COLO829 (cell line): ENCODE data around the gene RBBP5.

Experiments used
- DNase-seq: peaks from one replicate; pipeline ENCODE4 v3.0.0; 2012; ENCODE audit warnings: low spot score

Gene RBBP5

DNA sequence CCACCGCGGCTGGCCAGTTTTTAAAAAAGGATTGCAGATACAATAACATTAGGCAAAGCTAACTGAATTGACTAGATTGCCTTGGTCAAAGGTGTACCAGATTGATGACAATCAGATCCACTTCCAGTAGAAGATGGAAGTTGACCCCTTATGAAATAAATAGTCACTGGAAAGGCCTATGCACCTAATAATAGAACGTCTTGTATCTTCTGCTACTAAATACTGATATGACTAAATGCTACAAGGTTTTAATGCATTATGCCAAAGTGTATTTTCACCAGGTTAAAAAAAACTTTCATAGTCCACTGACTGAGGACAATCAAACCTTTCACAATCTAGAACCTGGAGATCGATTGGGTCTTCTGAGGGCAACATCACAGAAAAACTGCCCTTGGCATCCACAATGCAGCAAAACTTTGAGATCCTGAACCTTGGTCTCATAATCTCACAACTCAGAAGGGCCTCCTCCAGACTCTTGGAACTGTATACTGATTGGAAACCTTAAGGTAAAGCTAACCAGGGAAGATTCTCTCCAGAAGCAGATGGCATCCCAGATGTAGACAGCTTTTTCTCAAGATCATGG is 7.8 kb upstream of the RBBP5 start:
- no peak for DNase-seq

GRCh38 chr1:205128050-205128449 is 6.3 kb upstream of the RBBP5 start:
- no peak for DNase-seq

DNA sequence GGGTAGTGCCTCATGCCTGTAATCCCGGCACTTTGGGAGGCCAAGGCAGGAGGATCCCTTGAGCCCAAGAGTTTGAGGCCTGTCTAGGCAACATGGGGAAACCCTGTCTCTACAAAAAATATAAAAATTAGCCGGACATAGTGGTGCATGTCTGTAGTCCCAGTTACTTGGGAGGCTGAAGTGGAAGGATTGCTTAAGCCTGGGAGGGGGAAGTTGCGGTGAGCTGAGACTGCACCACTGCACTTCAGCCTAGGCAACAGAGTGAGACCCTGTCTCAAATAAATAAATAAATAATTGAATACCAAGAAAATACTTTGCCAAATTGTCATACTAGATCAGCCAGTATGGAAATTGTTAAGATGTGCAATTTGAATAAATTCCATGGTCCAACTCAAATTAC is 5.9 kb upstream of the RBBP5 start:
- DNase-seq, result no peak

- DNase-seq, result no peak
These were observed 2.9 kb upstream of the RBBP5 start for GRCh38 chr1:205124726-205125125.

DNA sequence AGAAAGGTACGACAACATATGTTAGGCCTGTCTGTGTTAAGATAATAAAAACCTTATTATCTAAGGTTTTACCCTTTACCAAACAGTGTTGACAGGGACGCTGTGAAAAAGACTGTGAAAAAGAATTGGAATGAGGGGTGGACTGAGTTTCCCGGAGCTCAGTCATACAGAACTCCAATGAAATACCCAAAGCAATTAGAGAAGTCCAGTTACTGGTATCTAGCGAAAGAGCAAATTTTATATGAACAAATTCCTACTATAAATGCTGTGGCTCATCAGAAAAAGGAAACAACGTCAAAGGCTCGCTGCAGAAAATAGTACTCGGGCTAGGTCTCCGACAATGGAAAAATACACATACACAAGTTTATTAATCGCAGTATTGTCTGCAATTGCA is 708 bp upstream of the RBBP5 start:
- DNase-seq, result no peak

- DNase-seq, result no peak
These were observed 3.0 kb downstream of the RBBP5 start for GRCh38 chr1:205118752-205119151.

DNA sequence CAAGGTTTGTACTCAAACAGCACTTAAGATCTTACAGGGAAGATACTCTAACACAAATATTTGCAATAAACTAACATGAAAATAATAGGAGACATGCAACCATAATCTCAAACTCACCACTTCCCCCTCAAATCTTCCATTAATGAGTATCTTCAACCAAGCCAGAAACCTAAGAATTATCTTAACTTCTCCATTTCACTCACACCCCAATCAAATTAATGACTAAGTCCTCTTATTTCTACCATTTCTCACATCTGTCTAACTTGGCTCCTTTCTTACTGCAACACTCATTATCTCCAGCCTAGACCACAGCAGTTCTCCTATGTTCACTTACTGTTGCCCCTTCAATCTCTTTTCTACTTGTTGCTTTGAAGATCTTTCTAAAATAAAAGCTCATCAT is 10.4 kb downstream of the RBBP5 start:
- no peak for DNase-seq

DNA sequence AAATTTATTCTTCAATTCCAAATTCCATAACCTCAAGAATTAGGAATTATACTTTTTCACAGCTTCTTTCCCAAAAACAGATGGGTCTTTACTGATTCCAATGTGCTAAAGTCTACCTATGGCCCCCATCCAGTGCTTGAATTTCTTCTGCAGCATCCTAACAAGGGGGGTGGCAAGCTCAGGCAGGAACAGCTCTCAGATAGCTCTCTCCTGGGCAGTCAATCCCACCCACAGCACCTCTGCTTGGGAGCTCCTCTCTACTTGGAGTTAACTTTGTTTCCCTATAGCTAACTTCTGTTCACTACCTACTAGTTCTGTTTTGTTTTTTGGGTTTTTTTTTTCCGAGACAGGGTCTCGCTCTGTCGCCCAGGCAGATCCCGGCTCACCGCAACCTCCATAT is 12.1 kb downstream of the RBBP5 start:
- no peak for DNase-seq

DNA sequence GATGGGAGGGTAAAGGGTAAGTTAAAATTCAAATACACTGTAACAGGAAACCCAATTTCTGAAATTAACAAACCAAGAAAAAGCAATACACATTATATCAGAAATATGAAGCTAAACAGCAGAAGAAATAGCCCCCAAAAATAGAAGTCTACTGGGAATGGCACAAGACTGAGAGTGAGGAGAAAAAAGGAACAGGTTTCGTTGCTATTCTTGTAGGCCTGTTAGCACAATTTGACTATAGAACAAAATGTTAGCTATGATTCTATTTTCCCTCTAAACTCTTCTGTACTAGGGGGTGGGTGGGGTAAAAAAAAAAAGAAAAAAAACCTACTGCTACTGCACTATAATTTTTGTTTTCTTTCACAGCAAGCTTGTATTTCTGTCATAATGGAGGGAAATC is 12.5 kb downstream of the RBBP5 start:
- no peak for DNase-seq

- DNase-seq, result no peak
These were observed 13.3 kb downstream of the RBBP5 start for GRCh38 chr1:205108464-205108863.

DNA sequence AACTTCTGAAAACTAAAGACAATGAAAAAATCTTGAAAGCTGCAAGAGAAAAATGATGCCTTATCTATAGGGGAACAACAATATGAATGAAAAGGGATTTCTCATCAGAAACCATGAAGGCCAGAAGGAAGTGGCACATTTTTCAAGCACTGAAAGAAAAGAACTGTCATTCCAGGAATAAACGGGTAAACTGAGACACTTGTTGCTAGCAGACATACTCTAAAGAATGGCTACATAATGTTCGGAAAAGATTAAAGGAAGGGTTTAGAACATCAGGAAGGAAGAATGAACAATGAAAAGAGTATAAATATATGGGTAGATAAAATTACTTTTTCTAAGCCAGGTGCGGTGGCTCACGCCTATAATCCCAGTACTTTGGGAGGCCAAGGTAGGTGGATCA is 14.5 kb downstream of the RBBP5 start:
- no peak for DNase-seq

DNA sequence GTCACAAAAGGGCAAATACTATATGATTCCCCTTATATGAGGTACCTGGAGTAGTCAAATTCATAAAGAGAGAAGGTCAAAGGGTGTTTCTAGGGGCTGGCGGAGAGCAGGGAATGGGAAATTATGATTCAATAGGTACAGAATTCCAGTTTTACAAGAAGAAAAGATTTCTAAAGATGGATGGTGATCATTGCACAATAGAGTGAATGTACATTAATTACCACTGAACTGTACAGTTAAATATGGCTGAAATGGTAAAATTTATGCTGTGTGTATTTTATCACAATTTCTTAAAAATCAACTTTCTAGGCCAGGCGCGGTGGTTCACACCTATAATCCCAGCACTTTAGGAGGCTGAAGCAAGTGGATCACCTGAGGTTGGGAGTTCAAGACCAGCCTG is 19.4 kb downstream of the RBBP5 start:
- DNase-seq, result no peak

DNA sequence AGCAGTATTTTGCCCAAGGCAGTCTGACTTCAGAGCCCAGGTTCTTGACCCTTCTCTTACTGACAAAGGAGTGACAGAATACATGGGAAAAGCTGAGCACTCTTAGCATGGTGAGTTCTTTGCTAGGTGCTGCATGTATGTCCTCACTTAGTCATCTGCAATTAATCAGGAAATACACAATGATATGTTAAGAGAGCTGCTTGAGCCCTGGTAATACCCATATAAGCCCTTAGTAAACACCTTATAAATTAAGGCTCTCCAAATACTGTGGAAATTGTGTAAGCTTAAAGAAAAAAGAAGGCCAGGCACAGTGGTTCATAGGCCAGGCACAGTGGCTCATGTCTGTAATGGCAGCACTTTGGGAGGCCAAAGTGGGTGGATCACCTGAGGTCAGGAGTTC is 23.5 kb downstream of the RBBP5 start:
- no peak for DNase-seq

- no peak for DNase-seq
These were observed 26.4 kb downstream of the RBBP5 start for GRCh38 chr1:205095422-205095821.

GRCh38 chr1:205091043-205091740 is 30.6 kb downstream of the RBBP5 start:
- no peak for DNase-seq

- DNase-seq, result no peak
These were observed 33.4 kb downstream of the RBBP5 start for GRCh38 chr1:205088341-205088740.

- no peak for DNase-seq
These were observed 37.4 kb downstream of the RBBP5 start, which contains the start of gene TMEM81 for GRCh38 chr1:205084360-205084759. Gene TMEM81, minus strand, starts transcription at chr1:205084460. Its CDS starts 140 bp downstream, at chr1:205084320.

DNA sequence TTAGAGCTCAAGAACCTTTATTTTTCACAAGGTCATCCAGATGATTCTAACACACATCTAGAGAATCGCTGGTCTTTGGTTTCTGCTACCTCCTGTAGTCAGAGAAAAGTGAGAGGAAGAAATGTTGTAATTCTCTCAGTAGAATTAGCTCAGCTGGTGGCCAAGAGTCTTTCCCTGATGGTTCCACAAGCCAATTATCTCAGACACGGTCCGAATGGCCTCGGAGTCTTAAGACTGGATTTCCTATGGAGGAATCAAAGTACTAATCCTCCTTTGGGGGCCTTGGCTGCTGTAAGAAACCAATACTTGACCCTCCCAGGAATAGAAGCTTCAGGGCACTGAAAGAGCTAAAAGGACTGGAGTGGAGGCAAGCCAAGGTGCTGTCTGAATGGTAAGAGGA is 39.3 kb downstream of the RBBP5 start:
- DNase-seq, result no peak

DNA sequence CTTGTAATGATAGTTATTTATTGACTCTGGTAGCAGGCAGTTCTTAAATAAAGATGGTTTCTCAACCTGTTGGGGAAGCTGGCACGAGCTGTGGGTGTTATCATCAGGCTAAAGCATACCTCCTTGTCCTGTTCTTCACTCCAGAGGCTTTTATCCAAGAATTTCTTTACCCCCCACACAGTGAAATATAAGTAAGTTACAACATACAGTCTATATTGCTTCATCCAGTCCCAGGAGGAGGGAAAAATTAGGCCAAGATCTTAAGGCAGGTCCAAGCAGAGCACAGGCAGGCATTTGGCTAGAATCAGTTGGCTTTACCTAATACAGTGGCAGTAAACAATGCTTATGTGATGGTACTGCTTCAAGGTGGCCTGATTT is 43.9 kb downstream of the RBBP5 start:
- DNase-seq, result no peak

DNA sequence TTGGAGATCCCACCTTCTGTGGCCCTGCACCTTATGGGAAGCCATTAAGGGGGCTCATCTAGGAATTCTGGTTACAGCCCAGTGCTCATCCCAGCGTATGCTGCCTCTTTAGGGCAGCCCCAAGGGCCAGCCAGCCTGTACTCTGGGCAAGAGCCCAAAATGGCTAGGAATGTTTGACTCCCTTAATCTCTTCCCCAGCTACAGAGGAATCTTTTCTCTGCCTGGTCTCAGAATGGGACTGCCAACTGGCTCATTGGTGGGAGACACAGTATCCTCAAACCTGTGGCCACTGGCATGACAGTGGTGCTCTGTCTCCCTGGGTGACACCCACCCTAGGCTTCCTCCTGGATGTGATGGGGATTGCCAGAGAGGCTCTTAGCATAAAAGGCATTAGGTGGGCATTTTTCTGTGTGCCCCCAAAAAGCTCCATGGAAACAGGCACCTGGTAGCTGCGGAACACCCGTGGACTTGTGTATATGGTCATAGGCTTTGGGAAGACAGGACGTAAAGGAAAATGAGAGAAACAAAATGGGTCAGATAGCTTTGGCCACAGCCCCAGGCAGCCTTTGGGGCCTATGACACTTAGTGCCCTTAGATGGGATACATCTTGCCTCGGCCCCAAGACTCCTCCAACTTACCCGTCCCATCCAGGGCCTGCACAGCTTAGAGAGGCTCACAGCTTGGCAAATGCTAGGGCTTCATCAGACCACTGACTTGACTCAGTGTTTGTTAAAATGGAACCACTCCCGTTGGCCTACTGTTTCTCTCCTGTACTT is 44.4 kb downstream of the RBBP5 start:
- no peak for DNase-seq

DNA sequence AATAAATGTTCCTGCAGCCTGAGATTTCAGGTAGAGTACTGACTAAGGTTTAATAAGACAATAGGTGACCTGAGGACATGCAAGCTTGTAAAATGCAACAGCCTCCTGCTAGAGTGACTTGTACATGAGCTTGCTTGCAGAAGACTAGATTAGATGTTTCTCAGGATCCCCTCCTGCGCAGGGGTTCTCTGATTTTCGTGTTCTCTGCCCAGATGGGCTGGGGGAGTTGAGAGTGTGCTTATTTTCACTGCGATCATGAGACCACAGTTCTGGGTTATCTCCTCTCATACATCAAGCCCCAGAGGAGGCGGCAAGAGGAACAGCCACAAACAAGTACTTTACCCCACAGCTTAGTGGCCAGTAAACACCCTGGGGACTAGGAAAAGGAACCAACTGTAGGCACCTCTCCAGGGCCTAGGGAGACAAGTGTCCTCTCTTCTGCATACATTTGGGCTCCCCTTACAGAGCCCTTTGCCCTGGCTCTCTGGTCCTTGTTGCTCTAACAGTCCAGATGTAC is 45.5 kb downstream of the RBBP5 start:
- no peak for DNase-seq

- DNase-seq, result no peak
These were observed 46.1 kb downstream of the RBBP5 start for GRCh38 chr1:205075642-205076155.

GRCh38 chr1:205074513-205074912 is 47.3 kb downstream of the RBBP5 start:
- DNase-seq, result no peak
